WTC11 (cell line): ENCODE measurements around the gene CEMIP. TPM values are rescaled to one million over a fixed set of nuclear protein-coding genes. Genes with fewer than 3 reads are reported as not detected.

Experiments
- ATAC-seq: fragments of 200-7000 bp; cut with Tn5 transposase; 2 replicates; pipeline ENCODE4 v1.10.0; 2021; ENCODE audit warnings: mild to moderate bottlenecking, moderate library complexity
- CTCF ChIA-PET: fragments of 300-600 bp; sonication (Branson Sonifier 250); formaldehyde crosslinking; loops from one replicate; lab custom pipeline; 2021; ENCODE audit warnings: antibody characterized with exemption; lab: Charles Lee
- POLR2A ChIA-PET: fragments of 350-600 bp; sonication (Branson Sonifier 250); formaldehyde crosslinking; loops from one replicate; lab custom pipeline; 2021; ENCODE audit warnings: antibody characterized with exemption; lab: Charles Lee
- DNase-seq: peaks from one replicate; pipeline ENCODE4 v3.0.0; 2021; ENCODE audit warnings: low spot score
- H3K27ac Mint-ChIP-seq: 2 replicates; pipeline ENCODE4 v1.8.0; 2021; ENCODE audit warnings: mixed read lengths
- H3K27me3 Mint-ChIP-seq: 2 replicates; pipeline ENCODE4 v1.8.0; 2021; ENCODE audit warnings: low read depth, mild to moderate bottlenecking, moderate library complexity, mixed read lengths
- H3K36me3 Mint-ChIP-seq: 2 replicates; pipeline ENCODE4 v1.8.0; 2021; ENCODE audit warnings: mixed read lengths
- H3K4me1 Mint-ChIP-seq: 2 replicates; pipeline ENCODE4 v1.8.0; 2022; ENCODE audit warnings: mixed read lengths
- H3K4me3 Mint-ChIP-seq: 2 replicates; pipeline ENCODE4 v1.8.0; 2021; ENCODE audit warnings: mild to moderate bottlenecking, moderate library complexity, mixed read lengths
- H3K9me3 Mint-ChIP-seq: 2 replicates; pipeline ENCODE4 v1.8.0; 2021; ENCODE audit warnings: mixed read lengths
- AFF4 ChIP-seq: sonication (generic); formaldehyde crosslinking; IDR thresholded peaks from 2 replicates; pipeline ENCODE4 v1.8.1; 2023; ENCODE audit warnings: mild to moderate bottlenecking, missing genetic modification reagents, borderline replicate concordance
- ATF1 ChIP-seq: sonication (generic); formaldehyde crosslinking; IDR thresholded peaks from 2 replicates; pipeline ENCODE4 v1.8.1; 2023; ENCODE audit warnings: mild to moderate bottlenecking, moderate library complexity, missing genetic modification reagents
- ATF3 ChIP-seq: sonication (generic); formaldehyde crosslinking; conservative IDR thresholded peaks from 2 replicates; pipeline ENCODE4 v1.8.1; 2022; ENCODE audit warnings: mild to moderate bottlenecking, missing genetic modification reagents
- CBFB ChIP-seq: sonication (generic); formaldehyde crosslinking; IDR thresholded peaks from 2 replicates; pipeline ENCODE4 v1.8.1; 2022; ENCODE audit warnings: mild to moderate bottlenecking, low read depth, missing genetic modification reagents
- CTCF ChIP-seq: fragments of 200-600 bp; IDR thresholded peaks from 2 replicates; pipeline ENCODE4 v1.8.0; 2022; ENCODE audit warnings: antibody characterized with exemption
- E2F1 ChIP-seq: sonication (generic); formaldehyde crosslinking; IDR thresholded peaks from 2 replicates; pipeline ENCODE4 v1.8.0; 2022; ENCODE audit warnings: mild to moderate bottlenecking, missing genetic modification reagents
- ELF4 ChIP-seq: sonication (generic); formaldehyde crosslinking; IDR thresholded peaks from 2 replicates; pipeline ENCODE4 v1.8.1; 2022; ENCODE audit warnings: low read depth, mild to moderate bottlenecking, moderate library complexity, missing genetic modification reagents
- ESRRA ChIP-seq: sonication (generic); formaldehyde crosslinking; IDR thresholded peaks from 2 replicates; pipeline ENCODE4 v1.8.1; 2022; ENCODE audit warnings: mild to moderate bottlenecking, missing genetic modification reagents, borderline replicate concordance
- FOXJ3 ChIP-seq: sonication (generic); formaldehyde crosslinking; IDR thresholded peaks from 2 replicates; pipeline ENCODE4 v1.9.0; 2021; ENCODE audit warnings: missing genetic modification reagents, mild to moderate bottlenecking, borderline replicate concordance
- FOXK1 ChIP-seq: sonication (generic); formaldehyde crosslinking; IDR thresholded peaks from 2 replicates; pipeline ENCODE4 v1.8.0; 2022; ENCODE audit warnings: mild to moderate bottlenecking, moderate library complexity, missing genetic modification reagents
- FOXP4 ChIP-seq: sonication (generic); formaldehyde crosslinking; IDR thresholded peaks from 2 replicates; pipeline ENCODE4 v1.8.0; 2022; ENCODE audit warnings: mild to moderate bottlenecking, missing genetic modification reagents
- HMGXB4 ChIP-seq: sonication (generic); formaldehyde crosslinking; IDR thresholded peaks from 2 replicates; pipeline ENCODE4 v1.8.1; 2023; ENCODE audit warnings: mild to moderate bottlenecking, moderate library complexity, missing genetic modification reagents
- IRF2 ChIP-seq: sonication (generic); formaldehyde crosslinking; IDR thresholded peaks from 2 replicates; pipeline ENCODE4 v1.8.0; 2022; ENCODE audit warnings: low read depth, missing genetic modification reagents, borderline replicate concordance
- MXD4 ChIP-seq: fragments of 250-450 bp; sonication (Bioruptor Pico); IDR thresholded peaks from 2 replicates; pipeline ENCODE4 v1.8.0; 2021; ENCODE audit warnings: mild to moderate bottlenecking, moderate library complexity, borderline replicate concordance
- MYBL2 ChIP-seq: sonication (generic); formaldehyde crosslinking; IDR thresholded peaks from 2 replicates; pipeline ENCODE4 v1.8.1; 2023; ENCODE audit warnings: mild to moderate bottlenecking, moderate library complexity, missing genetic modification reagents
- NFE2L1 ChIP-seq: sonication (generic); formaldehyde crosslinking; IDR thresholded peaks from 2 replicates; pipeline ENCODE4 v1.8.1; 2023; ENCODE audit warnings: missing genetic modification reagents
- NR3C1 ChIP-seq: sonication (generic); formaldehyde crosslinking; conservative IDR thresholded peaks from 2 replicates; pipeline ENCODE4 v1.8.1; 2023; ENCODE audit warnings: low read depth, mild to moderate bottlenecking, missing genetic modification reagents
- PRRX2 ChIP-seq: fragments of 250-450 bp; sonication (Bioruptor Pico); IDR thresholded peaks from 2 replicates; pipeline ENCODE4 v1.8.0; 2021; ENCODE audit warnings: mild to moderate bottlenecking
- SMAD4 ChIP-seq: sonication (generic); formaldehyde crosslinking; IDR thresholded peaks from 2 replicates; pipeline ENCODE4 v1.8.0; 2022; ENCODE audit warnings: mild to moderate bottlenecking, missing genetic modification reagents
- SOX15 ChIP-seq: fragments of 250-450 bp; sonication (Bioruptor Pico); IDR thresholded peaks from 2 replicates; pipeline ENCODE4 v1.9.0; 2021; ENCODE audit warnings: mild to moderate bottlenecking
- ZNF138 ChIP-seq: sonication (generic); formaldehyde crosslinking; conservative IDR thresholded peaks from 2 replicates; pipeline ENCODE4 v1.8.1; 2022; ENCODE audit warnings: mild to moderate bottlenecking, moderate library complexity, missing genetic modification reagents
- ZNF232 ChIP-seq: sonication (generic); formaldehyde crosslinking; IDR thresholded peaks from 2 replicates; pipeline ENCODE4 v1.8.0; 2022; ENCODE audit warnings: mild to moderate bottlenecking, missing genetic modification reagents
- ZNF317 ChIP-seq: sonication (generic); formaldehyde crosslinking; IDR thresholded peaks from 2 replicates; pipeline ENCODE4 v1.8.1; 2023; ENCODE audit warnings: low read depth, mild to moderate bottlenecking, moderate library complexity, missing genetic modification reagents, borderline replicate concordance
- ZNF416 ChIP-seq: fragments of 250-450 bp; sonication (Bioruptor Pico); IDR thresholded peaks from 2 replicates; pipeline ENCODE4 v1.9.0; 2021; ENCODE audit warnings: mild to moderate bottlenecking, inconsistent platforms
- total RNA-seq: library from RNA; stranded (reverse); gene quantifications from 3 replicates; pipeline ENCODE4 v1.2.3, GENCODE V29; 2021

Gene CEMIP
- total RNA-seq, 1 experiment from 2014 or later: 0.87 TPM

GRCh38 chr15:80906159-80906766 lies 127.1 kb downstream of the CEMIP start:
- no peak for DNase-seq
- Mint-ChIP-seq H3K4me3 (no peak overlapping the region), H3K36me3 (peaks cover 13% of the 10 kb centered on the region; the same call in 1 of the 2 replicates), H3K27me3 (no peaks in the 10 kb centered on the region), H3K9me3 (no peaks in the 10 kb centered on the region), H3K4me1 (peaks cover 24% of the 10 kb centered on the region), H3K27ac (no peak overlapping the region)
- TF ChIP-seq ATF1 (CRISPR knock-in tag) (no peak), IRF2 (CRISPR knock-in tag) (no peak), SOX15 (CRISPR knock-in tag) (no peak), PRRX2 (CRISPR knock-in tag) (no peak), SMAD4 (CRISPR knock-in tag) (no peak), HMGXB4 (no peak), FOXJ3 (no peak), ATF3 (CRISPR knock-in tag) (no peak), AFF4 (no peak), ZNF317 (no peak), ZNF138 (no peak), CBFB (CRISPR knock-in tag) (no peak), FOXK1 (CRISPR knock-in tag) (no peak), MYBL2 (CRISPR knock-in tag) (no peak), NR3C1 (CRISPR knock-in tag) (no peak), FOXP4 (no peak), E2F1 (no peak)
- CTCF ChIA-PET: no interaction called here
- ATAC-seq: no peak
- POLR2A ChIA-PET: no interaction called here

GRCh38 chr15:80911821-80912220 lies 132.7 kb downstream of the CEMIP start:
- Mint-ChIP-seq H3K27ac (no peak overlapping the region), H3K36me3 (peaks cover 5% of the 10 kb centered on the region; the same call in 1 of the 2 replicates), H3K4me1 (peaks cover 25% of the 10 kb centered on the region), H3K27me3 (no peaks in the 10 kb centered on the region; the same call in 1 of the 2 replicates), H3K9me3 (no peaks in the 10 kb centered on the region), H3K4me3 (no peak overlapping the region)
- POLR2A ChIA-PET: interaction anchor here (0.6 kb wide), 1 partner anchor 840 kb away, joined by 5 read pairs; no protein-coding TSS in a partner anchor
- ATAC-seq (no peak), DNase-seq (no peak)
- CTCF ChIA-PET: interaction anchor here (1.1 to 2.9 kb wide), 3 partner anchors 57 to 354 kb away, joined by 3 to 23 read pairs (median 13); partner anchors contain the start of gene CEMIP
- TF ChIP-seq ESRRA: no peak
- no peak for TF ChIP-seq ZNF416 (CRISPR knock-in tag)
- TF ChIP-seq ZNF232 (CRISPR knock-in tag): no peak
- no peak for TF ChIP-seq FOXP4
- no peak for TF ChIP-seq ELF4 (CRISPR knock-in tag)
- TF ChIP-seq CTCF: no peak
- no peak for TF ChIP-seq NFE2L1 (CRISPR knock-in tag)
- no peak for TF ChIP-seq MXD4
- TF ChIP-seq NR3C1 (CRISPR knock-in tag): no peak
